ENCODE data around the gene KIF26A.

- no peak for TF ChIP-seq CTCF (IDR thresholded peaks at IDR 0.05; ENCODE audit: insufficient read depth, low read depth, low read length)
- no peak for TF ChIP-seq EZH2 (IDR thresholded peaks at IDR 0.05; ENCODE audit: insufficient read depth, low read length)
These were observed 49.7 kb downstream of the KIF26A start for GRCh38 chr14:104187931-104188726.

Measured in astrocyte (in vitro differentiated cells and primary cell).